Measurements from ENCODE around the gene IVNS1ABP.
"Not testable (repeated sequence)": the region's sequence is repeated elsewhere in the genome, so short reads cannot be mapped to it uniquely, and the experiment has no call there.

IVNS1ABP gene

GRCh38 chr1:185317034-185317885 is at the start of gene IVNS1ABP:
IVNS1ABP (minus strand) TSS chr1:185317243; CDS start chr1:185309493, 7,750 bp downstream.
- DNase-seq (ENCODE audit: low read depth in 2 of 3, low spot score in 2 of 3): peak; percentile 77 to 90 (median 83)

- no peak for DNase-seq (ENCODE audit: low read depth in 2 of 3, low spot score in 2 of 3)
Observed at GRCh38 chr1:185365951-185366350, 48.9 kb upstream of the IVNS1ABP start.

DNA sequence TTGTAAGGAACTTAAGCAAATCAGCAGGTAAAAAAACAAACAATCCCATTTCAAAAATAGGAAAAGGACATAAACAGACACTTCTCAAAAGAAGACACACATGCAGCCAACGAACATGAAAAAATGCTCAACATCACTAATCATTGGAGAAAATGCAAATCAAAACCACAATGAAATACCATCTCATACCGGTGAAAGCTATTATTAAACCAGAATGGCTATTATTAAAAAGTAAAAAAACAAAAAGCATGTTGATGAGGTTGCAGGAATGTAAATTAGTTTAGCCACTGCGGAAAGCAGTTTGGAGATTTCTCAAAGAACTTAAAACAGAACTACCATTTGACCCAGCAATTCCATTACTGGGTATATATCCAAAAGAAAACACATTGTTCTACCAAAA is 47.5 kb upstream of the IVNS1ABP start:
- DNase-seq (ENCODE audit: low read depth in 2 of 3, low spot score in 2 of 3): not testable (repeated sequence)

DNA sequence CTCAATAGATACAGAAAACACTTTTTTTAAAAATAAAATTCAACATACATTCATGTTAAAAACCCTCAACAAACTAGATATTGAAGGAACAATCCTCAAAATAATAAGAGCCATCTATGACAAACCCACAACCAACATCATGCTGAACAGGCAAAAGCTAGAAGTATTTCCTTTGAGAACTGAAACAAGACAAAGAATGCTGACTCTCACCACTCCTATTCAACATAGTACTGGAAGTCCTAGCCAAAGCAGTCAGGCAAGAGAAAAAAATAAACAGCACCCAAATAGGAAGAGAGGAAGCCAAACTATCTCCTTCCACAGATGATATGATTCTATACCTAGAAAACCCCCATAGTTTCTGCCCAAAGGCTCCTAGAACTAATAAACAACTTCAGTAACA is 46.2 kb upstream of the IVNS1ABP start:
- DNase-seq (ENCODE audit: low read depth in 2 of 3, low spot score in 2 of 3): no peak

DNA sequence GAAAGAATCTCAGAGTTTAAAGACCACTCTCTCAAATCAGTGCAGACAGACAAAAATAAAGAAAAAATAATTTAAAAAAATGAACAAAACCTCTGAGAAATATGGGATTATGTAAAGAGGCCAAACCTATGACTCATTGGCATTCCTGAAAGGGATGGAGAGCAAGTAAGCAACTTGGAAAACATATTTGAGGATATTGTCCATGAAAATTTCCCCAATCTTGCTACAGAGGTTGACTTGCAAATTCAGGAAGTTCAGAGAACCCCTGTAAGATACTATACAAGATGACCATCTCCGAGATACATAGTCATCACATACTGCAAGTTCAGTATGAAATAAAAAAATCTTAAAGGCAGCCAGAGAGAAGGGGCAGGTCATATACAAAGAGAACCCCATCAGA is 43.7 kb upstream of the IVNS1ABP start:
- DNase-seq (ENCODE audit: low read depth in 2 of 3, low spot score in 2 of 3): no peak

DNA sequence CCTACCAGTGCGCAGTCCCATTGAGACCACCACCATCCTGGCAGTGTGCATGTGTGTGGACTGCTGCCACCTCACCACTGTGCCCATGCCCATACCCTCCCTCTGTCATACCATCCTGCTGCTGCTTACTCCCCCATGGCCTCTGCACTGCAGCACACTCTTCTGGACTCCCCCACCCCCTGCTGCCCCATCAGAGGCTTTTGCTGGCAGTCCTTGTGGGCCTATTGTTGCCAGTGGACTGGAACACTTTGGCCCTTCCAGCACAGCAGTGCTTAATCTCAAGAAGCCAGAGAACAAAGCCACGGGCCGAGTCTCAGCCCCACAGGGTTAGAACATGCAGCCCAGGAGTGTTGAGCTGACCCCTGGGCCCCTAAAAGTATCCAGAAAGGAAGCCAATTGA is 41.9 kb upstream of the IVNS1ABP start:
- DNase-seq (ENCODE audit: low read depth in 2 of 3, low spot score in 2 of 3): no peak

- no peak for DNase-seq (ENCODE audit: low read depth in 2 of 3, low spot score in 2 of 3)
Observed at GRCh38 chr1:185355947-185356346, 38.9 kb upstream of the IVNS1ABP start.

DNA sequence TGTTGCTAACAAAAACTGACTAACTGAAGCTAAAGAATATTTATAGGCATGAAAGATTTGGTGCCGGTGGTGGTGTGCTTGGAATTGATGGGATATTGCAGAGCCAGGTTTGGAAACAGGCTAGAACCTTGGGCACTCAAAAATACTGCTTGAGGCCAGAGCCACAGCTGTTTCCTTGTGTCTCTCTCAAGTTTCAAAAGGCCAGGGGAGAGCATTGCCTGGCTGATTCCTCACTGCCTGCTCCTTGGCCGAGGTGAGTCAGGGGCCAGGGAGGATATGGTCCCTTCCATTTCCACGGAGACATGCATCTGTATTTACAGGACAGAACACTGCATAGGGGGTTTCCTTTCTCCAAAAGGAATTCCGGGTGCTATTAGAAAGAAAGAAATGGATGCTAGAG is 36.1 kb upstream of the IVNS1ABP start:
- DNase-seq (ENCODE audit: low read depth in 2 of 3, low spot score in 2 of 3): no peak

- DNase-seq (ENCODE audit: low read depth in 2 of 3, low spot score in 2 of 3): no peak
Observed at GRCh38 chr1:185351734-185352466, 34.9 kb upstream of the IVNS1ABP start.

- no peak for DNase-seq (ENCODE audit: low read depth in 2 of 3, low spot score in 2 of 3)
Observed at GRCh38 chr1:185350027-185350442, 33.0 kb upstream of the IVNS1ABP start.

GRCh38 chr1:185349556-185349955 is 32.5 kb upstream of the IVNS1ABP start:
- no peak for DNase-seq (ENCODE audit: low read depth in 2 of 3, low spot score in 2 of 3)

DNA sequence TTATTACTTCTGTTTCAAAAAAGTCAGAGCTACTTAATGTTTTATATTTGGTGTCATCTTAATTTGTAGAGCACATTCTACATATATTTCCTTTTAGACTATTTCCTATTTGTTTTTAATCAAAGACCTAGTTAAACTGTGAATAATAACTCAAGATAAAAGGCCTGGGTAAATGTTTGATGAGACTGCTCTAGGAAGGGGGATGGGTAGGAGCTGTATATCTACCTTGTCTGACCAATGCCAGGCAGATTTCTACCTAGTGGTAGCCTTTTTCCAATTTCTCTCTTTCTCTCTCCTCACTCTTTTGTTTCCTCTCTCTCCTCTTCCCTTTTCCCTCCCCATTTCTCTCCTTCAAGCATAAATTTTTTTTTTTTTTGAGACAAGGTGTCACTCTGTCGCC is 31.9 kb upstream of the IVNS1ABP start:
- no peak for DNase-seq (ENCODE audit: low read depth in 2 of 3, low spot score in 2 of 3)

DNA sequence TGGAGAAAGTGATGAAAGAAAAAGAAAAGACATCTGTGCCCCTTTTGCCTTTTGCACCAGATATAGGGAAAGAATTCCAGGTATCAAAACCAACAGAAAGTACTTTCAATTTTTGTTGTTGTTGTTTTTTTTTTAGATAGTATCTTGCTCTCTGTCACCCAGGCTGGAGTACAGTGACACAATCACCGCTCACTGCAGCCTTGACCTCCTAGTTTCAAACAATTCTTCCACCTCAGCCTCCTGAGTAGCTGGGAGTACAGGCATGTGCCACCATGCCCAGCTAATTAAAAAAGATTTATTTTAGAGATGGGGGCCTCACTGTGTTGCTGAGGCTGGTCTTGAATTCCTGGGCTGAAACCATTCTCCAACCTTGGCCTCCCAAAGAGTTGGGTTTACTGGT is 31.3 kb upstream of the IVNS1ABP start:
- no peak for DNase-seq (ENCODE audit: low read depth in 2 of 3, low spot score in 2 of 3)

- DNase-seq (ENCODE audit: low read depth in 2 of 3, low spot score in 2 of 3): no peak
Observed at GRCh38 chr1:185345913-185346720, 29.1 kb upstream of the IVNS1ABP start.

GRCh38 chr1:185343306-185343705 is 26.3 kb upstream of the IVNS1ABP start:
- DNase-seq (ENCODE audit: low read depth in 2 of 3, low spot score in 2 of 3): no peak

DNA sequence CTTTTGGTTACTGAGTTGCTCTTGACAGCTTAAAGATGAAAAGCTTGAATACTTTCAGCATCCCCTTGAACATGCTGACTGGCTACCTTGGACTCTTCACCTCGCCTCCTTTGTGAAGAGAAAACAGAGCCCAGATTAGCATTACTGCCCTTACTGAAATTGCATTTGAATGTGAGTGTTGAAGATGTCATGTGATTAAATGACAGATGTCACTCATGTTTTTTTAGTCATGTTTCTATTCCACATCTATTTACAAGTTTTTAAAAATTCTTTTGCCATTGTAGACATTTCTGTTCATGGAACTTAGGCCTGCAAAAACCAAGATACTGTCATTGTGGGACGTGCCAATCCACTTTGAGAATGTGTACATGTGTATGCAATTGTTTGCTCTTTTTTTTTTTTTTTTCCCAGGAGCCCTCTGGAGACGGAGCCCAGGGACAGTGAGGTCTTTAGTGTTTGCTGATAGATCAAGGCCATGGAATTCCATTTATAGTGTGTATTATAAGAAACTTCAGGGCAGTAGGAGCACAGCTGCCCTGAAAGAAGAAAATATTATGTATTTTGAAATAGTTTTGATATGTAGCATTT is 25.7 kb upstream of the IVNS1ABP start:
- no peak for DNase-seq (ENCODE audit: low read depth in 2 of 3, low spot score in 2 of 3)

- DNase-seq (ENCODE audit: low read depth in 2 of 3, low spot score in 2 of 3): no peak
Observed at GRCh38 chr1:185342017-185342416, 25.0 kb upstream of the IVNS1ABP start.

DNA sequence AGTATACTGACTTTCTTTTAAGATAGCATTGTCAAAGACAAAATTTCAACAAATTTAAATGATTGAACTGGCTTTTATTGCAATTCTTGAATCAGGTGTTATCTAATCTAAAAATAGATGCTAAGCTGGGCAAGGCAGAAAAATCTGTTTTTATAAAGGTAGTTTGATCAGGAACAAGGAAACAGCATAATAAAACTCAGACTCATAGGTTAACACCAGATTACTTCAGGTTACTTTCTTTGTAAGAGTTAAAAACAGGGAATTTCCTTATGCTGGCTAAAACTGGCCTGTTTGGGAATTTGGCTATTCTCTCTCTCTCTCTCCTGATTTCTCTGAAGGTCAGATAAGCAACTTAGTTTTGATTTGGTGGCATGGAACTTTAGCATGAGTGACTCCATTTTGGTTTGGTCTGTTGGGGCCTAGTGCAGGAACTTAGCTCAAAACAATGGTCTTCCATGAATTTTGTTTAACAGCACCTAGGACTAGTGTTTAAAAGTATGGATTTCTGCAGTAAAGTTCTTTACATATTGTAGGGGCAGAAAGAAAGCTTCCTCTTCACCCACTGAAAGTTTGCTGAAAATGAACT is 24.2 kb upstream of the IVNS1ABP start:
- no peak for DNase-seq (ENCODE audit: low read depth in 2 of 3, low spot score in 2 of 3)

DNA sequence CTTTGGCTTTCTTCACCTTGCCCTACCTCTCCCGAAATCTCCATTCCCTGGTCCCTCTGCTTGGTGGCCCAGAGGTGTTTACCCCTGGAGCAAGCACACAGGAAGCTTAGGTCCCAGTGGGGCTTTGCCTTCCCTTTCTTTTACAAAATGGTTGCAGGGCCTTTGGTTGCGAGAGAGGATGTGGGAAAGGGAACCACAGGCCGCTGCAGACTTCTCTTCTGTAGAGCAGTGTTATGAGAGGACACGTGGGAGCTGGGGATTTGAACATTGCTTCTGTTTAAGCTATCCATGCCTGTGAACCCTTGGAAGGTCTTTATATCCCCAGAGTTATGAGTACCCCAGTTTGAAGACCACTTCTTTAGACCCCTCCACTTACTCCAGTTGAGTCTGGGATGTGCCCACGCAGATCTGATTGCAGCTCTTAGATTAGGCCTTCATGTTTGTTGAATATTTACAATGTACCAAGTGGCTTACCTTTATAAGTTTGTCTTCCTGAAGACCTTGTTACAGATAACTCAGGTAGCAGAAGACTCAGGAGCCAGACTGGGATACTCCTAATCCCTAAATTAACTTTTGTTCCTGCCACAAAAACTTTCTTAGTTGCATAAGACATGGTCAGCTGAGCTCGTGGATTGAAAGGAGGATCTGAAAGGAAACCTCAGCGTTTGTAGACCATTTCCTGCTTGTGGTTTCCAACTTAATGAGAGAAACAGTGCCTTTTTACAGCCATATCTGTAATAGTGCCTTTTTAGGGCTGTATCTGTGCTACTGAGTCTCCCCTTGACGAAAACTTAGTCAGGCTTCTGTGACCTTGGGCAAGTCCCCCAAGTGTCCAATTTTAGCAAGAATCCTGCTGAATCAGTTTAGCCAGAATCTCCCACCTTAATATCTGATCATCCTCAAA is 21.9 kb upstream of the IVNS1ABP start:
- DNase-seq (ENCODE audit: low read depth in 2 of 3, low spot score in 2 of 3): peak in 1 of 3 experiments; percentile 17

- DNase-seq (ENCODE audit: low read depth in 2 of 3, low spot score in 2 of 3): no peak
Observed at GRCh38 chr1:185337246-185337645, 20.2 kb upstream of the IVNS1ABP start.
